MCF 10A (cell line): ENCODE measurements around the gene EMP3. TPM values are rescaled to one million over a fixed set of nuclear protein-coding genes. Genes with fewer than 3 reads are reported as not detected.

Source experiments
- BruUV-seq: library from RNA; stranded (reverse); fragments of 400-500 nt; replicated peaks from 2 replicates; lab custom pipeline; 2021; lab: Mats Ljungman, UMichigan
- CTCF ChIA-PET: fragments of 300-600 bp; sonication (Branson Sonifier 250); formaldehyde crosslinking; extraction: SDS; loops from one replicate; lab custom pipeline; 2021; ENCODE audit warnings: antibody characterized with exemption, inconsistent platforms; lab: Yijun Ruan, JAX
- POLR2A ChIA-PET: fragments of 300-600, 350-650 bp; sonication (Branson Sonifier 250); formaldehyde crosslinking; extraction: SDS; loops from one replicate; lab custom pipeline; 2020; ENCODE audit warnings: antibody characterized with exemption, inconsistent platforms; lab: Yijun Ruan, JAX
- DNase-seq: peaks from one replicate; pipeline ENCODE4 v3.0.0-alpha.2; 2018; ENCODE audit not compliant: unreplicated experiment
- H3K27ac Mint-ChIP-seq: one replicate; pipeline ENCODE4 v1.8.0; 2022; ENCODE audit warnings: mild to moderate bottlenecking, low read depth, mixed read lengths; ENCODE audit not compliant: unreplicated experiment
- H3K27me3 Mint-ChIP-seq: one replicate; pipeline ENCODE4 v1.8.0; 2022; ENCODE audit warnings: mixed read lengths; ENCODE audit not compliant: insufficient read depth, unreplicated experiment
- H3K36me3 Mint-ChIP-seq: one replicate; pipeline ENCODE4 v1.8.0; 2022; ENCODE audit warnings: mild to moderate bottlenecking, moderate library complexity, mixed read lengths; ENCODE audit not compliant: insufficient read depth, unreplicated experiment
- H3K4me1 Mint-ChIP-seq: one replicate; pipeline ENCODE4 v1.8.0; 2022; ENCODE audit warnings: mixed read lengths; ENCODE audit not compliant: insufficient read depth, unreplicated experiment
- H3K4me3 Mint-ChIP-seq: one replicate; pipeline ENCODE4 v1.8.0; 2022; ENCODE audit warnings: mild to moderate bottlenecking, moderate library complexity, mixed read lengths; ENCODE audit not compliant: unreplicated experiment
- H3K9me3 Mint-ChIP-seq: one replicate; pipeline ENCODE4 v1.8.0; 2022; ENCODE audit warnings: mixed read lengths; ENCODE audit not compliant: unreplicated experiment
- CTCF ChIP-seq: fragments of 200-600 bp; IDR thresholded peaks from one replicate; pipeline ENCODE4 v1.8.0; 2022; ENCODE audit warnings: antibody characterized with exemption, mild to moderate bottlenecking; ENCODE audit not compliant: unreplicated experiment
- intact Hi-C: fragments of 100-400 bp; cut with micrococcal nuclease; formaldehyde crosslinking; loops from 2 replicates; pipeline ENCODE4 v1.14.1; 2022
- total RNA-seq: library from RNA; stranded (reverse); gene quantifications from 2 replicates; pipeline ENCODE4 v1.2.3, GENCODE V29; 2022

The EMP3 gene
- total RNA-seq, 1 experiment from 2014 or later: 198 TPM

GRCh38 chr19:48292798-48293197, 32.6 kb upstream of the EMP3 start:
- no peak for TF ChIP-seq CTCF
- intact Hi-C loops: no loop called here
- H3K9me3 Mint-ChIP-seq: no peaks in the 10 kb centered on the region
- POLR2A ChIA-PET: interaction anchor here (0.6 to 0.8 kb wide), 2 partner anchors 16 to 29 kb away, joined by 3 read pairs; a partner anchor contains a TSS
- CTCF ChIA-PET: interaction anchor here (0.6 to 6.7 kb wide), 3 partner anchors 26 to 298 kb away, joined by 3 to 65 read pairs (median 3); partner anchors contain the start of gene ZNF114
- no peak overlapping the region for H3K4me3 Mint-ChIP-seq
- H3K4me1 Mint-ChIP-seq: no peaks in the 10 kb centered on the region
- H3K27me3 Mint-ChIP-seq: peaks cover 12% of the 10 kb centered on the region
- BruUV-seq: no TSS peak
- no peaks in the 10 kb centered on the region for H3K36me3 Mint-ChIP-seq
- H3K27ac Mint-ChIP-seq: no peak overlapping the region
- peak; percentile 83 for DNase-seq

GRCh38 chr19:48295458-48295857, 29.9 kb upstream of the EMP3 start:
- TF ChIP-seq CTCF: no peak
- no peak for DNase-seq
- ChIA-PET POLR2A (no interaction called here), CTCF (interaction anchor here (0.6 to 6.7 kb wide), 3 partner anchors 10 to 29 kb away, joined by 3 to 65 read pairs (median 3); partner anchors contain the start of gene ZNF114)
- Mint-ChIP-seq H3K4me1 (no peaks in the 10 kb centered on the region), H3K27ac (no peak overlapping the region), H3K4me3 (no peak overlapping the region), H3K36me3 (no peaks in the 10 kb centered on the region), H3K27me3 (peaks cover 12% of the 10 kb centered on the region), H3K9me3 (no peaks in the 10 kb centered on the region)
- BruUV-seq: no TSS peak
- intact Hi-C loops: no loop called here

- Mint-ChIP-seq H3K9me3 (no peaks in the 10 kb centered on the region), H3K4me1 (no peaks in the 10 kb centered on the region), H3K4me3 (no peak overlapping the region), H3K36me3 (no peaks in the 10 kb centered on the region), H3K27ac (no peak overlapping the region), H3K27me3 (peaks cover 12% of the 10 kb centered on the region)
- no peak for TF ChIP-seq CTCF
- POLR2A ChIA-PET: interaction anchor here (0.6 kb wide), 1 partner anchor 37 kb away, joined by 3 read pairs; no protein-coding TSS in a partner anchor
- BruUV-seq: no TSS peak
- CTCF ChIA-PET: no interaction called here
- no peak for DNase-seq
- intact Hi-C loops: no loop called here
Observed at GRCh38 chr19:48296963-48297734, 28.2 kb upstream of the EMP3 start.

GRCh38 chr19:48297975-48298374, 27.4 kb upstream of the EMP3 start:
- H3K27me3 Mint-ChIP-seq: peaks cover 12% of the 10 kb centered on the region
- H3K9me3 Mint-ChIP-seq: no peaks in the 10 kb centered on the region
- ChIA-PET POLR2A (no interaction called here), CTCF (interaction anchor here (0.9 to 1.6 kb wide), 2 partner anchors 26 to 335 kb away, joined by 3 to 4 read pairs; no protein-coding TSS in a partner anchor)
- BruUV-seq: no TSS peak
- H3K27ac Mint-ChIP-seq: no peak overlapping the region
- H3K4me1 Mint-ChIP-seq: no peaks in the 10 kb centered on the region
- TF ChIP-seq CTCF: no peak
- H3K4me3 Mint-ChIP-seq: no peak overlapping the region
- H3K36me3 Mint-ChIP-seq: no peaks in the 10 kb centered on the region
- intact Hi-C loops: no loop called here
- no peak for DNase-seq
